K562 (cell line): Measurements from ENCODE around the gene SCAMP1. TPM values are rescaled to one million over a fixed set of nuclear protein-coding genes. Genes with fewer than 3 reads are reported as not detected.

Source experiments
- ATAC-seq: fragments of 200-7000 bp; cut with Tn5 transposase; 3 replicates; pipeline ENCODE4 v1.9.1; 2020; ENCODE audit warnings: moderate library complexity
- BruUV-seq: library from RNA; stranded (reverse); fragments of 400-500 nt; replicated peaks from 2 replicates; lab custom pipeline; 2021; lab: Mats Ljungman, UMichigan
- CTCF ChIA-PET: fragments of 300-600 bp; formaldehyde crosslinking; extraction: SDS; loops from one replicate; lab custom pipeline; 2021; ENCODE audit warnings: low intra/inter-chr PET ratio; lab: Yijun Ruan, JAX
- POLR2A ChIA-PET: fragments of 300-600, 350-650 bp; sonication (Branson Sonifier 250); formaldehyde crosslinking; extraction: SDS; loops from one replicate; lab custom pipeline; 2021; ENCODE audit warnings: antibody characterized with exemption, inconsistent platforms; lab: Yijun Ruan, JAX
- DNase-seq, 4 experiments: peaks; one replicate each; pipeline versions ENCODE4 v3.0.0 to v3.0.0-alpha.2; 2011 to 2018; ENCODE audit warnings: low spot score in 3 of 4, mixed read lengths in 3 of 4; ENCODE audit errors: extremely low read depth in 1 of 4
- FAIRE-seq: peaks from 2 replicates; lab custom pipeline; 2011; peaks lifted over from hg19 to GRCh38; lab: Jason Lieb, UNC
- H2AFZ ChIP-seq: 2 replicates; pipeline ENCODE4 v1.6.0; 2011; ENCODE audit warnings: low read depth, low read length, control low read depth, inconsistent platforms
- H3K27ac ChIP-seq: fragments of 200-600 bp; 3 replicates; pipeline ENCODE4 v1.8.0; 2011; ENCODE audit warnings: low read depth, mild to moderate bottlenecking, control low read depth, inconsistent platforms, low read length, moderate library complexity, mixed read lengths; ENCODE audit errors: extremely low read depth
- H3K27me3 ChIP-seq, 2 experiments: fragments of 300-600 bp in 1 of 2; 2 replicates in 1 of 2; 3 replicates in 1 of 2; pipeline versions ENCODE4 v1.6.0 to v1.8.0; 2011; ENCODE audit warnings: inconsistent platforms in 2 of 2, low read length in 2 of 2, mild to moderate bottlenecking in 1 of 2, mixed read lengths in 1 of 2, moderate library complexity in 1 of 2; ENCODE audit not compliant: control insufficient read depth in 2 of 2, insufficient read depth in 2 of 2
- H3K36me3 ChIP-seq: fragments of 300-600 bp; 3 replicates; pipeline ENCODE4 v1.8.0; 2011; ENCODE audit warnings: mild to moderate bottlenecking, low read length, inconsistent platforms; ENCODE audit not compliant: control insufficient read depth, insufficient read depth
- H3K4me1 ChIP-seq, 2 experiments: fragments of 200-600 bp in 1 of 2; replicated peaks in 1 of 2; 2 replicates in 1 of 2; 3 replicates in 1 of 2; pipeline versions ENCODE4 v1.5.1 to v1.8.0; 2011; ENCODE audit warnings: inconsistent platforms in 2 of 2, low read length in 2 of 2, mild to moderate bottlenecking in 1 of 2, mixed read lengths in 1 of 2, moderate library complexity in 1 of 2; ENCODE audit not compliant: control insufficient read depth in 2 of 2, insufficient read depth in 2 of 2
- H3K4me2 ChIP-seq: 2 replicates; pipeline ENCODE4 v1.6.1; 2011; ENCODE audit warnings: low read length, control low read depth, inconsistent platforms, mixed read lengths; ENCODE audit not compliant: insufficient read depth
- H3K4me3 ChIP-seq: fragments of 200-600 bp; sonication (generic), shearing (Covaris generic); 2 replicates; pipeline ENCODE4 v1.5.1; 2016; ENCODE audit warnings: control low read depth, inconsistent platforms
- H3K79me2 ChIP-seq: fragments of 200-600 bp; 3 replicates; pipeline ENCODE4 v1.8.0; 2011; ENCODE audit warnings: low read length, inconsistent platforms; ENCODE audit not compliant: control insufficient read depth, insufficient read depth
- H3K9ac ChIP-seq, 2 experiments: 2 replicates each; pipeline versions ENCODE4 v1.6.0 to v1.6.1; 2011; ENCODE audit warnings: low read depth in 2 of 2, low read length in 2 of 2, control low read depth in 1 of 2, inconsistent platforms in 1 of 2, mild to moderate bottlenecking in 1 of 2, mixed read lengths in 1 of 2; ENCODE audit not compliant: insufficient read depth in 1 of 2
- H3K9me1 ChIP-seq: one replicate; pipeline ENCODE4 v1.6.0; 2011; ENCODE audit warnings: inconsistent platforms, mild to moderate bottlenecking, low read length, moderate library complexity; ENCODE audit not compliant: control insufficient read depth, insufficient read depth
- H3K9me3 ChIP-seq: replicated peaks from 2 replicates; pipeline ENCODE4 v1.5.1; 2011; ENCODE audit warnings: low read depth, low read length, inconsistent platforms; ENCODE audit not compliant: control insufficient read depth, insufficient read depth
- H4K20me1 ChIP-seq: replicated peaks from 2 replicates; pipeline ENCODE4 v1.6.1; 2011; ENCODE audit warnings: low read length, inconsistent platforms, mixed read lengths; ENCODE audit not compliant: control insufficient read depth, insufficient read depth
- CHD1 ChIP-seq: fragments of 200-600 bp; sonication (generic); IDR thresholded peaks from one replicate; pipeline ENCODE4 v1.6.1; 2012; ENCODE audit warnings: mild to moderate bottlenecking, moderate library complexity, low read length, inconsistent platforms
- EGR1 ChIP-seq: fragments of 450-650 bp; conservative IDR thresholded peaks from 2 replicates; pipeline ENCODE4 v1.6.1; 2017; ENCODE audit warnings: mild to moderate bottlenecking
- ETV6 ChIP-seq, 3 experiments: fragments of 150-350 bp in 1 of 3; sonication (generic) in 1 of 3; formaldehyde crosslinking in 1 of 3; IDR thresholded peaks; 2 replicates each; pipeline versions ENCODE4 v1.6.1 to v1.8.0; 2014 to 2022; ENCODE audit warnings: borderline replicate concordance in 2 of 3, low read depth in 2 of 3, antibody characterized with exemption in 1 of 3, low read length in 1 of 3, mild to moderate bottlenecking in 1 of 3, missing genetic modification reagents in 1 of 3
- GTF2E2 ChIP-seq: fragments of 200-800 bp; sonication (Bioruptor generic); IDR thresholded peaks from 2 replicates; pipeline ENCODE4 v1.6.1; 2016; ENCODE audit warnings: missing genetic modification characterization, missing compliant biosample characterization
- JUNB ChIP-seq: fragments of 450-650 bp; formaldehyde crosslinking; conservative IDR thresholded peaks from 2 replicates; pipeline ENCODE4 v1.4.0; 2020; ENCODE audit warnings: mild to moderate bottlenecking
- KHSRP ChIP-seq: fragments of 450-650 bp; IDR thresholded peaks from 2 replicates; pipeline ENCODE4 v1.6.1; 2017
- KLF16 ChIP-seq: IDR thresholded peaks from 2 replicates; pipeline ENCODE4 v1.6.1; 2016; ENCODE audit warnings: antibody characterized with exemption
- NCOR1 ChIP-seq: fragments of 450-650 bp; IDR thresholded peaks from 2 replicates; pipeline ENCODE4 v1.6.1; 2016; ENCODE audit warnings: mild to moderate bottlenecking, moderate library complexity
- RAD51 ChIP-seq: fragments of 450-650 bp; IDR thresholded peaks from 2 replicates; pipeline ENCODE4 v1.7.1; 2016; ENCODE audit warnings: low read depth, mild to moderate bottlenecking, borderline replicate concordance
- RNF2 ChIP-seq: sonication (generic); IDR thresholded peaks from 2 replicates; pipeline ENCODE4 v1.6.1; 2016
- STAG1 ChIP-seq: sonication (generic); formaldehyde crosslinking; IDR thresholded peaks from 2 replicates; pipeline ENCODE4 v1.5.0; 2020; ENCODE audit warnings: missing genetic modification reagents, borderline replicate concordance
- ZNF124 ChIP-seq: sonication (generic); formaldehyde crosslinking; IDR thresholded peaks from 2 replicates; pipeline ENCODE4 v1.8.1; 2022; ENCODE audit warnings: missing genetic modification reagents
- WGBS: fragments of 100-300 bp; shearing (Covaris generic); methylation state at CpG from one replicate; pipeline ENCODE4 v1.1.6; 2016; ENCODE audit warnings: low coverage, mixed read lengths; ENCODE audit not compliant: insufficient coverage; ENCODE audit errors: missing lambda C conversion rate; 5-methylcytosine and 5-hydroxymethylcytosine counted together
- in situ Hi-C: fragments of 300-500 bp; cut with MboI; formaldehyde crosslinking; loops from 4 replicates; pipeline ENCODE4 v1.15.0; 2018; ENCODE audit warnings: inconsistent platforms, mixed read lengths
- intact Hi-C: fragments of 100-400 bp; cut with micrococcal nuclease; formaldehyde crosslinking; loops from 2 replicates; pipeline ENCODE4 v1.14.2; 2022
- polyA plus RNA-seq, 8 experiments: library from polyadenylated mRNA; depleted of rRNA in 4 of 8; stranded (reverse) in 5 of 8; unstranded in 3 of 8; fragments of >200 nt; fragmentation: Nextera tagmentation in 2 of 8; fragmentation: Illumina TruSeq in 1 of 8; extraction: Ambion mirVana in 2 of 8; extraction: Trizol in 1 of 8; gene quantifications; 2 replicates each; pipeline versions ENCODE4 v1.2.1 to v1.2.3, GENCODE V29; 2011 to 2014; ENCODE audit warnings: inconsistent platforms in 1 of 8, missing spikeins in 1 of 8
- total RNA-seq, 7 experiments: library from RNA; depleted of rRNA in 6 of 7; stranded (reverse); fragments of >200 nt in 6 of 7; fragmentation: Illumina TruSeq in 2 of 7; extraction: Trizol in 2 of 7; gene quantifications; 2 replicates each; pipeline versions ENCODE4 v1.2.1 to v1.2.3, GENCODE V29; 2011 to 2021; ENCODE audit warnings: low replicate concordance in 1 of 7
- TF ChIP-seq, protein P1 (sequence below): fragments of 450-650 bp; formaldehyde crosslinking; IDR thresholded peaks from 2 replicates; pipeline ENCODE4 v1.4.0; 2020; ENCODE audit warnings: mild to moderate bottlenecking, mixed read lengths
- TF ChIP-seq, protein P2 (sequence below): IDR thresholded peaks from 2 replicates; pipeline ENCODE4 v1.6.1; 2011; ENCODE audit warnings: borderline replicate concordance, low read depth, mild to moderate bottlenecking, moderate library complexity, low read length; ENCODE audit not compliant: insufficient read depth, poor library complexity, severe bottlenecking

Gene SCAMP1
- total and polyA plus RNA-seq, 9 of the 15 experiments (the other 6 are each of a cell fraction or from before 2014, with no cell fraction given), result 5.4 to 23.9 (median 13.8) TPM

DNA sequence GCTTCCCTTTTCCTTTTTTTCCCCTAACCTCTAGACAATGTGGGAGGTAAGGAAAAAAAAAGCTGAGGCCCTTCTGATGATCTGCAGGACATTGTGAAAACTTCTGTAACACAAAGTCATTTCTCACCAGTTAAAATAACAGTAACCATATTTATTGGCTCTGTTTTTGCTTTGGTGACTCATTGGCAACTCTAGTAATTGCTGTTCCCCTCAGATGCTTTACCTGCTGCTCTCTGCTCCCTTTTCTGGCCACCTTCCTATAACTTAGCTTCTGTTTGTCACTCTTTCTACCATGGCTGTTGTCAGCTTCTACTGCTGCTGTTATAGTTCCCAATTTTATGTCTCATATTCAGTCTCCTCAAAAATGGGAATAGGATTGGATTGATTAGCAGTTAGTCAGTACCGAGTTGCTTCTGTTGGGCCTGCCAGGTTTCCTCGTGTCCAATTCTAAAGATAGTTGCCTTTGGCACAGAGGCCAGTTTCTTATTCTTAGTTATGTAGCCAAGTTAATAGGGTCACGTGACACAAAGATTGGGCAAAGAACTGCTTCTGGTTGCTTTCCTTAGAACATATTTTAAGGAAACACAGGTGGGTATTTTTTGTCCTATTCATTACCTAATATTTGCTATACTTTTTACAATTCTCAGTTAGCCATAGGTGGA is 16.8 kb downstream of the SCAMP1 start:
- Histone ChIP-seq H3K36me3 (no peaks in the 10 kb centered on the region), H3K9ac (no peak overlapping the region), H3K4me1 (no peaks in the 10 kb centered on the region; a peak in 1 of 5 replicates), H3K27me3 (no peaks in the 10 kb centered on the region), H3K27ac (no peak overlapping the region), H4K20me1 (no peaks in the 10 kb centered on the region), H3K79me2 (0 out of 3 replicates have a peak, but pooled peaks cover under 1% of the 10 kb centered on the region), H3K9me3 (no peaks in the 10 kb centered on the region), H3K4me2 (no peak overlapping the region), H3K4me3 (no peak overlapping the region), H3K9me1 (no peaks in the 10 kb centered on the region)
- POLR2A ChIA-PET, result interaction anchor here (1.0 to 1.3 kb wide), 2 partner anchors 8 to 18 kb away, joined by 4 read pairs; no protein-coding TSS in a partner anchor
- WGBS, result 33% methylated on average over 3 of the region's 3 CpGs
- FAIRE-seq (no peak), DNase-seq (no peak), ATAC-seq (no peak)
- CTCF ChIA-PET, result no interaction called here
- in situ Hi-C loops (no loop called here), intact Hi-C loops (no loop called here)
- TF ChIP-seq NCOR1 (no peak), KHSRP (no peak), JUNB (CRISPR knock-in tag) (no peak), CHD1 (no peak), KLF16 (no peak), RNF2 (no peak), GTF2E2 (no peak), EGR1 (no peak), STAG1 (CRISPR knock-in tag) (no peak), ETV6 (IDR thresholded peaks at IDR 0.05; ENCODE audit: borderline replicate concordance in 1 of 2, low read depth in 2 of 2, low read length in 1 of 2) (no peak), ETV6 (CRISPR knock-in tag; IDR thresholded peaks at IDR 0.05; ENCODE audit: borderline replicate concordance) (no peak), ZNF124 (no peak), RAD51 (peak; percentile 61; the same call in 1 of the 2 replicates)
- TF ChIP-seq, protein P1, sequence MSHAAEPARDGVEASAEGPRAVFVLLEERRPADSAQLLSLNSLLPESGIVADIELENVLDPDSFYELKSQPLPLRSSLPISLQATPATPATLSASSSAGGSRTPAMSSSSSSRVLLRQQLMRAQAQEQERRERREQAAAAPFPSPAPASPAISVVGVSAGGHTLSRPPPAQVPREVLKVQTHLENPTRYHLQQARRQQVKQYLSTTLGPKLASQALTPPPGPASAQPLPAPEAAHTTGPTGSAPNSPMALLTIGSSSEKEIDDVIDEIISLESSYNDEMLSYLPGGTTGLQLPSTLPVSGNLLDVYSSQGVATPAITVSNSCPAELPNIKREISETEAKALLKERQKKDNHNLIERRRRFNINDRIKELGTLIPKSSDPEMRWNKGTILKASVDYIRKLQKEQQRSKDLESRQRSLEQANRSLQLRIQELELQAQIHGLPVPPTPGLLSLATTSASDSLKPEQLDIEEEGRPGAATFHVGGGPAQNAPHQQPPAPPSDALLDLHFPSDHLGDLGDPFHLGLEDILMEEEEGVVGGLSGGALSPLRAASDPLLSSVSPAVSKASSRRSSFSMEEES, result peak; percentile 59
- TF ChIP-seq, protein P2, sequence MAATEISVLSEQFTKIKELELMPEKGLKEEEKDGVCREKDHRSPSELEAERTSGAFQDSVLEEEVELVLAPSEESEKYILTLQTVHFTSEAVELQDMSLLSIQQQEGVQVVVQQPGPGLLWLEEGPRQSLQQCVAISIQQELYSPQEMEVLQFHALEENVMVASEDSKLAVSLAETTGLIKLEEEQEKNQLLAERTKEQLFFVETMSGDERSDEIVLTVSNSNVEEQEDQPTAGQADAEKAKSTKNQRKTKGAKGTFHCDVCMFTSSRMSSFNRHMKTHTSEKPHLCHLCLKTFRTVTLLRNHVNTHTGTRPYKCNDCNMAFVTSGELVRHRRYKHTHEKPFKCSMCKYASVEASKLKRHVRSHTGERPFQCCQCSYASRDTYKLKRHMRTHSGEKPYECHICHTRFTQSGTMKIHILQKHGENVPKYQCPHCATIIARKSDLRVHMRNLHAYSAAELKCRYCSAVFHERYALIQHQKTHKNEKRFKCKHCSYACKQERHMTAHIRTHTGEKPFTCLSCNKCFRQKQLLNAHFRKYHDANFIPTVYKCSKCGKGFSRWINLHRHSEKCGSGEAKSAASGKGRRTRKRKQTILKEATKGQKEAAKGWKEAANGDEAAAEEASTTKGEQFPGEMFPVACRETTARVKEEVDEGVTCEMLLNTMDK, result no peak
- TF ChIP-seq, all 486 proteins: peak for 2
- BruUV-seq, result no TSS peak
- no peak overlapping the region for H2AFZ ChIP-seq
